HEK293 (cell line): ENCODE data around the gene GPR33.

Experiments
- CTCF ChIA-PET: fragments of 350-600 bp; formaldehyde crosslinking; extraction: SDS; loops from one replicate; lab custom pipeline; 2021; ENCODE audit warnings: antibody characterized with exemption; lab: Yijun Ruan, JAX
- POLR2A ChIA-PET: fragments of 300-600 bp; formaldehyde crosslinking; extraction: SDS; loops from one replicate; lab custom pipeline; 2020; ENCODE audit warnings: antibody characterized with exemption, inconsistent platforms; lab: Yijun Ruan, JAX
- H3K27ac ChIP-seq: fragments of 200-500 bp; sonication (Bioruptor generic); 2 replicates; pipeline ENCODE4 v1.5.1; 2014; ENCODE audit warnings: low read depth, low read length, control low read depth, inconsistent platforms; ENCODE audit errors: extremely low read depth
- H3K36me3 ChIP-seq, 2 experiments: fragments of 200-500 bp in 1 of 2; sonication (Bioruptor generic) in 1 of 2; 1 replicate in 1 of 2; 2 replicates in 1 of 2; pipeline ENCODE4 v1.5.1; 2014 to 2017; ENCODE audit warnings: inconsistent platforms in 2 of 2, low read length in 2 of 2; ENCODE audit not compliant: control insufficient read depth in 2 of 2, insufficient read depth in 1 of 2
- H3K4me1 ChIP-seq: fragments of 200-500 bp; sonication (Bioruptor generic); 2 replicates; pipeline ENCODE4 v1.5.1; 2014; ENCODE audit warnings: mild to moderate bottlenecking, low read length, inconsistent platforms; ENCODE audit not compliant: control insufficient read depth, insufficient read depth
- H3K4me3 ChIP-seq: 2 replicates; pipeline ENCODE4 v1.5.1; 2011; ENCODE audit warnings: low read depth, mild to moderate bottlenecking, control low read depth, low read length, moderate library complexity
- H3K9me3 ChIP-seq: fragments of 200-500 bp; sonication (Bioruptor generic); 2 replicates; pipeline ENCODE4 v1.5.1; 2014; ENCODE audit warnings: low read depth, low read length, inconsistent platforms; ENCODE audit not compliant: control insufficient read depth, insufficient read depth
- KLF1 ChIP-seq: fragments of 450-650 bp; formaldehyde crosslinking; IDR thresholded peaks from 2 replicates; pipeline ENCODE4 v1.5.1; 2016; ENCODE audit warnings: missing biosample characterization, missing genetic modification characterization
- KLF9 ChIP-seq: fragments of 450-650 bp; formaldehyde crosslinking; IDR thresholded peaks from 2 replicates; pipeline ENCODE4 v1.5.1; 2016; ENCODE audit warnings: missing biosample characterization, missing genetic modification characterization, low read depth
- MYNN ChIP-seq: fragments of 450-650 bp; formaldehyde crosslinking; IDR thresholded peaks from 2 replicates; pipeline ENCODE4 v1.5.1; 2016; ENCODE audit warnings: missing biosample characterization, missing genetic modification characterization, borderline replicate concordance
- MZF1 ChIP-seq: fragments of 450-650 bp; formaldehyde crosslinking; IDR thresholded peaks from 2 replicates; pipeline ENCODE4 v1.5.1; 2017; ENCODE audit warnings: missing biosample characterization, missing genetic modification characterization, borderline replicate concordance
- PRDM4 ChIP-seq: fragments of 450-650 bp; formaldehyde crosslinking; IDR thresholded peaks from 2 replicates; pipeline ENCODE4 v1.5.1; 2017; ENCODE audit warnings: missing biosample characterization, missing genetic modification characterization
- REST ChIP-seq: fragments of 450-650 bp; formaldehyde crosslinking; IDR thresholded peaks from 2 replicates; pipeline ENCODE4 v1.5.1; 2016; ENCODE audit warnings: missing biosample characterization, missing genetic modification characterization
- TRIM28 ChIP-seq: IDR thresholded peaks from 2 replicates; pipeline ENCODE4 v1.6.1; 2011; ENCODE audit warnings: low read length, control low read depth, borderline replicate concordance
- YY1 ChIP-seq: fragments of 450-650 bp; formaldehyde crosslinking; IDR thresholded peaks from 2 replicates; pipeline ENCODE4 v1.5.1; 2018; ENCODE audit warnings: missing biosample characterization, missing genetic modification characterization
- YY2 ChIP-seq: fragments of 450-650 bp; formaldehyde crosslinking; IDR thresholded peaks from 2 replicates; pipeline ENCODE4 v1.5.1; 2016; ENCODE audit warnings: missing biosample characterization, missing genetic modification characterization
- ZBTB1 ChIP-seq: fragments of 450-650 bp; formaldehyde crosslinking; IDR thresholded peaks from 2 replicates; pipeline ENCODE4 v1.5.1; 2016; ENCODE audit warnings: missing biosample characterization, missing genetic modification characterization
- ZNF121 ChIP-seq: fragments of 450-650 bp; formaldehyde crosslinking; IDR thresholded peaks from 2 replicates; pipeline ENCODE4 v1.5.1; 2016; ENCODE audit warnings: missing biosample characterization, missing genetic modification characterization
- ZNF138 ChIP-seq: fragments of 450-650 bp; formaldehyde crosslinking; IDR thresholded peaks from 2 replicates; pipeline ENCODE4 v1.5.1; 2016; ENCODE audit warnings: missing biosample characterization, missing genetic modification characterization, borderline replicate concordance
- ZNF140 ChIP-seq: fragments of 450-650 bp; formaldehyde crosslinking; IDR thresholded peaks from 2 replicates; pipeline ENCODE4 v1.5.1; 2016; ENCODE audit warnings: missing biosample characterization, missing genetic modification characterization
- ZNF174 ChIP-seq: fragments of 450-650 bp; formaldehyde crosslinking; IDR thresholded peaks from 2 replicates; pipeline ENCODE4 v1.5.0; 2017; ENCODE audit warnings: missing biosample characterization, mild to moderate bottlenecking, missing genetic modification characterization
- ZNF175 ChIP-seq: fragments of 450-650 bp; formaldehyde crosslinking; IDR thresholded peaks from 2 replicates; pipeline ENCODE4 v1.5.1; 2016; ENCODE audit warnings: missing biosample characterization, missing genetic modification characterization
- ZNF274 ChIP-seq, 2 experiments: fragments of 200-500 bp in 1 of 2; fragments of 450-650 bp in 1 of 2; sonication (Bioruptor generic) in 1 of 2; formaldehyde crosslinking in 1 of 2; IDR thresholded peaks; 2 replicates each; pipeline versions ENCODE4 v1.5.1 to v1.6.1; 2014 to 2016; ENCODE audit warnings: borderline replicate concordance in 1 of 2, inconsistent platforms in 1 of 2, low read length in 1 of 2, missing biosample characterization in 1 of 2, missing genetic modification characterization in 1 of 2
- ZNF292 ChIP-seq: fragments of 450-650 bp; formaldehyde crosslinking; IDR thresholded peaks from 2 replicates; pipeline ENCODE4 v1.5.1; 2016; ENCODE audit warnings: low read depth, missing biosample characterization, missing genetic modification characterization, borderline replicate concordance
- ZNF366 ChIP-seq: fragments of 450-650 bp; formaldehyde crosslinking; conservative IDR thresholded peaks from 2 replicates; pipeline ENCODE4 v1.5.1; 2016; ENCODE audit warnings: missing biosample characterization, missing genetic modification characterization
- ZNF416 ChIP-seq: fragments of 450-650 bp; formaldehyde crosslinking; IDR thresholded peaks from 2 replicates; pipeline ENCODE4 v1.5.1; 2016; ENCODE audit warnings: missing biosample characterization, missing genetic modification characterization
- ZNF433 ChIP-seq: fragments of 450-650 bp; formaldehyde crosslinking; IDR thresholded peaks from 2 replicates; pipeline ENCODE4 v1.5.1; 2016; ENCODE audit warnings: missing biosample characterization, missing genetic modification characterization, low read depth
- ZNF513 ChIP-seq: fragments of 450-650 bp; IDR thresholded peaks from 2 replicates; pipeline ENCODE4 v1.5.1; 2018; ENCODE audit warnings: missing biosample characterization, missing genetic modification characterization
- ZNF548 ChIP-seq: fragments of 450-650 bp; formaldehyde crosslinking; IDR thresholded peaks from 2 replicates; pipeline ENCODE4 v1.5.1; 2016; ENCODE audit warnings: missing biosample characterization, missing genetic modification characterization
- ZNF560 ChIP-seq: fragments of 450-650 bp; formaldehyde crosslinking; IDR thresholded peaks from 2 replicates; pipeline ENCODE4 v1.5.1; 2017; ENCODE audit warnings: missing biosample characterization, missing genetic modification characterization, borderline replicate concordance
- ZNF660 ChIP-seq: fragments of 450-650 bp; IDR thresholded peaks from 2 replicates; pipeline ENCODE4 v1.5.1; 2018; ENCODE audit warnings: missing biosample characterization, mild to moderate bottlenecking, missing genetic modification characterization
- ZNF747 ChIP-seq: fragments of 450-650 bp; formaldehyde crosslinking; IDR thresholded peaks from 2 replicates; pipeline ENCODE4 v1.5.1; 2016; ENCODE audit warnings: missing biosample characterization, missing genetic modification characterization
- ZSCAN30 ChIP-seq: fragments of 450-650 bp; IDR thresholded peaks from 2 replicates; pipeline ENCODE4 v1.5.1; 2018; ENCODE audit warnings: missing biosample characterization, mild to moderate bottlenecking, missing genetic modification characterization, moderate library complexity

The GPR33 gene

GRCh38 chr14:31530136-31530535 lies 42.3 kb upstream of the GPR33 start (continued):
- TF ChIP-seq ZNF292 (tag by site-specific recombination) (no peak), YY1 (tag by site-specific recombination) (no peak), ZNF548 (tag by site-specific recombination) (no peak), ZNF175 (tag by site-specific recombination) (no peak), ZNF138 (tag by site-specific recombination) (no peak), YY2 (tag by site-specific recombination) (no peak)

- TF ChIP-seq ZNF416 (tag by site-specific recombination) (no peak), ZNF174 (tag by site-specific recombination) (0 out of 2 replicates have a peak, but pooled peaks have one; percentile 19)
- Histone ChIP-seq H3K9me3 (peaks cover 2% of the 10 kb centered on the region; the same call in 1 of the 2 replicates), H3K36me3 (no peaks in the 10 kb centered on the region), H3K27ac (no peak overlapping the region), H3K4me3 (no peak overlapping the region), H3K4me1 (no peaks in the 10 kb centered on the region)
- POLR2A ChIA-PET = no interaction called here
- CTCF ChIA-PET = no interaction called here
These were observed 41.2 kb upstream of the GPR33 start for GRCh38 chr14:31529053-31529452.

- Histone ChIP-seq H3K27ac (no peak overlapping the region), H3K4me1 (no peaks in the 10 kb centered on the region), H3K4me3 (no peak overlapping the region), H3K9me3 (peaks cover 2% of the 10 kb centered on the region; the same call in 1 of the 2 replicates), H3K36me3 (no peaks in the 10 kb centered on the region)
- no peak for TF ChIP-seq ZNF433 (tag by site-specific recombination)
- no peak for TF ChIP-seq ZNF140
- TF ChIP-seq ZBTB1 (tag by site-specific recombination) = no peak
- TF ChIP-seq ZNF121 (tag by site-specific recombination) = no peak
- no peak for TF ChIP-seq TRIM28
- no peak for TF ChIP-seq KLF9
- TF ChIP-seq ZNF366 (tag by site-specific recombination) = no peak
- no peak for TF ChIP-seq ZNF274 (IDR thresholded peaks at IDR 0.05; ENCODE audit: low read length)
- no peak for TF ChIP-seq ZNF274 (tag by site-specific recombination; IDR thresholded peaks at IDR 0.05; ENCODE audit: borderline replicate concordance)
- TF ChIP-seq ZNF560 (tag by site-specific recombination) = no peak
- TF ChIP-seq REST (tag by site-specific recombination) = no peak
- TF ChIP-seq MZF1 = no peak
- TF ChIP-seq ZNF513 (tag by site-specific recombination) = no peak
- no peak for TF ChIP-seq KLF1 (tag by site-specific recombination)
- no peak for TF ChIP-seq PRDM4
- TF ChIP-seq MYNN (tag by site-specific recombination) = no peak
- no peak for TF ChIP-seq ZSCAN30 (tag by site-specific recombination)
- no peak for TF ChIP-seq ZNF747 (tag by site-specific recombination)
- no peak for TF ChIP-seq ZNF660 (tag by site-specific recombination)
- no peak for TF ChIP-seq ZNF174 (tag by site-specific recombination)
- ChIA-PET CTCF (no interaction called here), POLR2A (no interaction called here)
These were observed 39.7 kb upstream of the GPR33 start for GRCh38 chr14:31527546-31527945.
